GM12878 (cell line): ENCODE data around the gene PTGR3. TPM values are rescaled to one million over a fixed set of nuclear protein-coding genes. Genes with fewer than 3 reads are reported as not detected.

Source experiments
- ATAC-seq: fragments of 200-7000 bp; cut with Tn5 transposase; 3 replicates; pipeline ENCODE4 v1.9.1; 2020; ENCODE audit warnings: mild to moderate bottlenecking, moderate library complexity
- BruUV-seq: library from RNA; stranded (reverse); fragments of 400-500 nt; replicated peaks from 2 replicates; lab custom pipeline; 2021; lab: Mats Ljungman, UMichigan
- CTCF ChIA-PET: fragments of 300-600 bp; sonication (Branson Sonifier 250); formaldehyde crosslinking; extraction: SDS; loops from one replicate; lab custom pipeline; 2021; ENCODE audit warnings: inconsistent platforms; lab: Yijun Ruan, JAX
- POLR2A ChIA-PET: fragments of 350-600 bp; formaldehyde crosslinking; extraction: SDS; loops from one replicate; lab custom pipeline; 2021; ENCODE audit warnings: inconsistent platforms; lab: Charles Lee
- RAD21 ChIA-PET: fragments of 300-600 bp; sonication (Branson Sonifier 250); formaldehyde crosslinking; loops from one replicate; lab custom pipeline; 2023; ENCODE audit warnings: antibody characterized with exemption; ENCODE audit not compliant: unreplicated experiment; lab: Charles Lee
- SMC1A ChIA-PET: fragments of 300-600 bp; sonication (Branson Sonifier 250); formaldehyde crosslinking; loops from one replicate; lab custom pipeline; 2023; ENCODE audit not compliant: unreplicated experiment, uncharacterized antibody; lab: Charles Lee
- DNase-seq: peaks from one replicate; pipeline ENCODE4 v3.0.0-alpha.2; 2011; ENCODE audit warnings: low read depth, low spot score
- FAIRE-seq: peaks from 3 replicates; lab custom pipeline; 2011; peaks lifted over from hg19 to GRCh38; lab: Jason Lieb, UNC
- H2AFZ ChIP-seq: 2 replicates; pipeline ENCODE4 v1.6.0; 2011; ENCODE audit warnings: low read depth, low read length, control low read depth; ENCODE audit not compliant: control insufficient read depth
- H3K27ac ChIP-seq: 2 replicates; pipeline ENCODE4 v1.5.1; 2011; ENCODE audit warnings: control low read depth; ENCODE audit not compliant: control insufficient read depth, insufficient read depth
- H3K27me3 ChIP-seq, 2 experiments: replicated peaks in 1 of 2; 2 replicates each; pipeline versions ENCODE4 v1.6.0 to v1.6.1; 2011; ENCODE audit warnings: low read length in 1 of 2; ENCODE audit not compliant: control insufficient read depth in 2 of 2, insufficient read depth in 2 of 2
- H3K36me3 ChIP-seq, 2 experiments: 2 replicates each; pipeline ENCODE4 v1.5.1; 2011; ENCODE audit warnings: low read length in 1 of 2; ENCODE audit not compliant: control insufficient read depth in 2 of 2, insufficient read depth in 2 of 2
- H3K4me1 ChIP-seq: 2 replicates; pipeline ENCODE4 v1.6.1; 2011; ENCODE audit warnings: mild to moderate bottlenecking, low read length, moderate library complexity, mixed read lengths; ENCODE audit not compliant: control insufficient read depth, insufficient read depth
- H3K4me2 ChIP-seq: 2 replicates; pipeline ENCODE4 v1.6.0; 2011; ENCODE audit warnings: control low read depth; ENCODE audit not compliant: control insufficient read depth, insufficient read depth
- H3K4me3 ChIP-seq: fragments of 200-600 bp; sonication (generic); 2 replicates; pipeline ENCODE4 v1.5.1; 2016
- H3K79me2 ChIP-seq: 2 replicates; pipeline ENCODE4 v1.6.0; 2011; ENCODE audit warnings: low read length; ENCODE audit not compliant: control insufficient read depth, insufficient read depth
- H3K9ac ChIP-seq: 2 replicates; pipeline ENCODE4 v1.8.0; 2011; ENCODE audit warnings: low read length, control low read depth, mixed read lengths; ENCODE audit not compliant: control insufficient read depth, insufficient read depth
- H3K9me3 ChIP-seq: replicated peaks from 3 replicates; pipeline ENCODE4 v1.5.1; 2011; ENCODE audit warnings: mild to moderate bottlenecking, low read length; ENCODE audit not compliant: control insufficient read depth, insufficient read depth
- H4K20me1 ChIP-seq: 2 replicates; pipeline ENCODE4 v1.6.0; 2011; ENCODE audit not compliant: control insufficient read depth, insufficient read depth
- CBX5 ChIP-seq: sonication (generic); IDR thresholded peaks from 2 replicates; pipeline ENCODE4 v1.6.1; 2016; ENCODE audit warnings: low read depth, moderate library complexity, mild to moderate bottlenecking, inconsistent platforms
- IRF3 ChIP-seq: fragments of 450-650 bp; IDR thresholded peaks from 2 replicates; pipeline ENCODE4 v1.6.1; 2014; ENCODE audit warnings: mild to moderate bottlenecking
- POLR2A ChIP-seq: IDR thresholded peaks from 2 replicates; pipeline ENCODE4 v1.6.1; 2011; ENCODE audit warnings: low read depth, mild to moderate bottlenecking, low read length
- SMAD5 ChIP-seq: IDR thresholded peaks from 2 replicates; pipeline ENCODE4 v1.6.1; 2016; ENCODE audit warnings: antibody characterized with exemption, low read depth
- WGBS: methylation state at CpG from one replicate; pipeline ENCODE4 v1.1.6; 2016; ENCODE audit warnings: low lambda C conversion rate; ENCODE audit not compliant: insufficient replicate concordance, insufficient coverage; ENCODE audit errors: missing lambda C conversion rate; 5-methylcytosine and 5-hydroxymethylcytosine counted together
- in situ Hi-C: fragments of 300-500 bp; cut with MboI; formaldehyde crosslinking; loops from 9 replicates; pipeline ENCODE4 v1.14.3; 2018; ENCODE audit warnings: mixed read lengths
- intact Hi-C: fragments of 100-400 bp; cut with micrococcal nuclease; formaldehyde crosslinking; loops from one replicate; pipeline ENCODE4 v1.14.2; 2022; ENCODE audit not compliant: unreplicated experiment
- polyA plus RNA-seq, 11 experiments: library from polyadenylated mRNA; depleted of rRNA in 4 of 11; unstranded in 6 of 11; stranded (reverse) in 5 of 11; fragments of >200 nt; fragmentation: Nextera tagmentation in 4 of 11; fragmentation: Illumina TruSeq in 1 of 11; extraction: Ambion mirVana in 4 of 11; extraction: Trizol in 1 of 11; gene quantifications; 1 replicate in 1 of 11; 2 replicates in 10 of 11; pipeline versions ENCODE4 v1.2.1 to v1.2.3, GENCODE V29; 2011 to 2016; ENCODE audit warnings: inconsistent platforms in 2 of 11, missing spikeins in 2 of 11, low read depth in 1 of 11
- total RNA-seq, 4 experiments: library from RNA; depleted of rRNA in 3 of 4; stranded (reverse); fragments of >200 nt in 3 of 4; fragmentation: Illumina TruSeq in 1 of 4; extraction: Trizol in 1 of 4; gene quantifications; 2 replicates each; pipeline versions ENCODE4 v1.2.1 to v1.2.3, GENCODE V29; 2013 to 2021

Gene PTGR3
- total and polyA plus RNA-seq, 10 of the 15 experiments (the other 5 are each of a cell fraction or from before 2014, with no cell fraction given): 6.2 to 69.8 (median 21.9) TPM

GRCh38 chr18:75211002-75211621, 2.2 kb upstream of the PTGR3 start:
- no peak for DNase-seq
- Histone ChIP-seq H3K9me3 (no peaks in the 10 kb centered on the region), H3K27me3 (no peaks in the 10 kb centered on the region), H3K4me3 (peak overlapping the region; percentile 96), H3K9ac (peak overlapping the region; percentile 70), H2AFZ (peak overlapping the region; percentile 91), H3K4me1 (peaks cover 6% of the 10 kb centered on the region; the same call in 1 of the 2 replicates), H3K36me3 (no peaks in the 10 kb centered on the region), H3K4me2 (peak overlapping the region; percentile 46), H3K79me2 (peaks cover 57% of the 10 kb centered on the region), H4K20me1 (no peaks in the 10 kb centered on the region), H3K27ac (peak overlapping the region; percentile 86)
- under 1% methylated on average over 62 of the region's 64 CpGs for WGBS
- in situ Hi-C loops: loop anchor here (25.0 kb wide), 1 partner anchor 1901 kb away; no protein-coding TSS in a partner anchor
- ChIA-PET POLR2A (interaction anchor here (0.5 to 1.6 kb wide), 3 partner anchors 10 to 50 kb away, joined by 3 to 9 read pairs (median 3); no protein-coding TSS in a partner anchor), RAD21 (interaction anchor here (0.7 to 1.5 kb wide), 8 partner anchors 37 to 339 kb away, joined by 3 to 6 read pairs (median 3); no protein-coding TSS in a partner anchor), CTCF (interaction anchor here (0.9 to 1.1 kb wide), 2 partner anchors 194 to 215 kb away, joined by 3 to 5 read pairs; no protein-coding TSS in a partner anchor), SMC1A (interaction anchor here (0.8 kb wide), 1 partner anchor 558 kb away, joined by 3 read pairs; no protein-coding TSS in a partner anchor)
- no peak for FAIRE-seq
- intact Hi-C loops: loop anchor here (5.0 kb wide), 2 partner anchors 559 to 614 kb away; partner anchors contain the start of gene ZNF407
- no peak for ATAC-seq
- TF ChIP-seq SMAD5 (no peak), POLR2A (peak; percentile 13; the same call in 1 of the 2 replicates), IRF3 (no peak), CBX5 (0 out of 2 replicates have a peak, but pooled peaks have one; percentile 29)
- BruUV-seq: no TSS peak
